ENCODE data around the gene DGCR6L.

- TF ChIP-seq POLR2A (IDR thresholded peaks at IDR 0.05): no peak
- no peak for TF ChIP-seq CTCF (IDR thresholded peaks at IDR 0.05)
Measured at GRCh38 chr22:20316844-20317401, 2.9 kb downstream of the DGCR6L start.

All from thyroid gland (tissue), 4 donors.